ENCODE data around the gene HDAC4. TPM values are rescaled to one million over a fixed set of nuclear protein-coding genes. Genes with fewer than 3 reads are reported as not detected.

Gene HDAC4
- total RNA-seq, 1 donor from 2014 or later = 7.8 TPM

DNA sequence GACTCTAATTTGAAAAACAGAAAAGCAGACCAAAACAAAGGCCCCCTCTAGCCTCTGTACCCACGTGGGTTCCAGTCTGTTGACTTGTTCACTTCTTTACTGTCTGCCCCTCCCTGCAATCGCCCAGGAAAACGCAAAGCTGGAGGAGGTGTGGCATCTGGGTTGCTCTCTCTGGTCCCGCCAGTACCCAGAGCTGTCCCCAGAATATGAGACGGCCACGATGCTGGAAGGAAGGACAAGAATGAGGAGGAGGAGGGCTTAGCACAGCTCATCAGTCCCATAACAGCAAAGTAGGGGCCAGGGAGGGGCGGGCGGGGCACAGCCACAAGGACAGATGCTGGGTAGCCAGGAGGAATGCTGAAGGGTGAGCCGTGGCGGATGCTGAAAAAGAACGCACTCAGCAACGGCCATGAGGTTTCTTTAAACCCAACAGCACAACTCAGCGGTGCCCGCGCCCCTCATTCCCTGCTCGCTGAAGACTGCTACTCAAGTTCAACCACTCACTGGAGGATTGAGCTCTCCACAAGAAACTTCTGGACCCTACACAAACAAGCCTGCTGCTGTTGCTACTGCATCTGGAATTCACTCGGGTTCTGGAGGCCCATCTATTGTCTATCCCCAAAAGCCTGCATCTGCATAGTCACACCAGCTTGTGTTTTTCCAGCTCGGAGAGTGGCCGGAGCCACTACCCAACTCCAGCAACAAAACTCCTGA is 187.7 kb downstream of the HDAC4 start:
- TF ChIP-seq, protein P1, sequence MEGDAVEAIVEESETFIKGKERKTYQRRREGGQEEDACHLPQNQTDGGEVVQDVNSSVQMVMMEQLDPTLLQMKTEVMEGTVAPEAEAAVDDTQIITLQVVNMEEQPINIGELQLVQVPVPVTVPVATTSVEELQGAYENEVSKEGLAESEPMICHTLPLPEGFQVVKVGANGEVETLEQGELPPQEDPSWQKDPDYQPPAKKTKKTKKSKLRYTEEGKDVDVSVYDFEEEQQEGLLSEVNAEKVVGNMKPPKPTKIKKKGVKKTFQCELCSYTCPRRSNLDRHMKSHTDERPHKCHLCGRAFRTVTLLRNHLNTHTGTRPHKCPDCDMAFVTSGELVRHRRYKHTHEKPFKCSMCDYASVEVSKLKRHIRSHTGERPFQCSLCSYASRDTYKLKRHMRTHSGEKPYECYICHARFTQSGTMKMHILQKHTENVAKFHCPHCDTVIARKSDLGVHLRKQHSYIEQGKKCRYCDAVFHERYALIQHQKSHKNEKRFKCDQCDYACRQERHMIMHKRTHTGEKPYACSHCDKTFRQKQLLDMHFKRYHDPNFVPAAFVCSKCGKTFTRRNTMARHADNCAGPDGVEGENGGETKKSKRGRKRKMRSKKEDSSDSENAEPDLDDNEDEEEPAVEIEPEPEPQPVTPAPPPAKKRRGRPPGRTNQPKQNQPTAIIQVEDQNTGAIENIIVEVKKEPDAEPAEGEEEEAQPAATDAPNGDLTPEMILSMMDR (IDR thresholded peaks at IDR 0.05; ENCODE audit: insufficient read depth, low read length, poor library complexity, severe bottlenecking) = no peak
- no peaks in the 10 kb centered on the region for H3K27me3 ChIP-seq (ENCODE audit: control insufficient read depth, insufficient read depth, low read length)
- H3K4me3 ChIP-seq (ENCODE audit: low read depth, low read length) = no peak overlapping the region
- no peaks in the 10 kb centered on the region for H3K36me3 ChIP-seq (ENCODE audit: control insufficient read depth, insufficient read depth, low read length)
- DNase-seq (ENCODE audit: low read depth) = no peak

DNA sequence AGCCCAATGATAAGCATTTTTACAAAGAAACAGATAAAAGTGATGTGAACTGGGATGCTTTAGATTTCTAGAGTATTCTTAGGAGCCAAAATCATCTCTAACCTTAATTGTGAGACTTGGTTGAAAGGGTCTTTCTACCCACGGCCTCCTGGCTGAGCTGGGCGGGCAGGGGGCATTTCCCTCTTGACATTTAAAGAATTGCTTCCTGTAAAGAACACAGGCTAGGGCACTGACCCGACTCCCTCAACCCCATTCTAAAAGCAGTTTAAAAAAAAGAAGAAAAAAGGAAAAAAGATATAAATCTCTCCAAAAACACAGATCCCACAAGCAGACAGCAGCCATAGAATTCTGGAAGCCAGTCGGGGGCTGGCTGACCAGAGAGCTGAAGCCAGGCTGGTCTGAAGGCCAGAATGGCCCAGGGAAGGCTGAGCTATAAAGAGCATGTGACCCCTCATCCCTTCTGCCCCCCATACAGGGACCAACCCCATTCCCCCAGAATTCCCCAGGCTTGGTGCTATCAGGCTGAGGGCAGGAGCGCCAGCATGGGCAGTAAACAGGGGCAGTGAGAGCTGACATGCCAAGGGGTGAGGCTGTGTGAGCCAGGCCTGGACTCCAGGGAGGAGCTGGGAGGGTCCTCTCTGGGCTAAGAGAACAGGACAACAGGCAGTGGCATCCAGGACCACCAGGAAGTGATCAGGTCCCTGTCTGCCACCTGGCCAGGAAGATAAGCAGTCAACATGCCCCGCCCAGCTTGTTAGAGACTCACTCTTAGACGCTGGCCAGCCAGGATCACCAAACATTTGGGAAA is 188.5 kb downstream of the HDAC4 start:
- Histone ChIP-seq H3K36me3 (ENCODE audit: control insufficient read depth, insufficient read depth, low read length) (no peaks in the 10 kb centered on the region), H3K4me3 (ENCODE audit: low read depth, low read length) (no peak overlapping the region), H3K27me3 (ENCODE audit: control insufficient read depth, insufficient read depth, low read length) (no peaks in the 10 kb centered on the region)
- TF ChIP-seq, protein P1 (IDR thresholded peaks at IDR 0.05; ENCODE audit: insufficient read depth, low read length, poor library complexity, severe bottlenecking) = no peak
- no peak for DNase-seq (ENCODE audit: low read depth)

DNA sequence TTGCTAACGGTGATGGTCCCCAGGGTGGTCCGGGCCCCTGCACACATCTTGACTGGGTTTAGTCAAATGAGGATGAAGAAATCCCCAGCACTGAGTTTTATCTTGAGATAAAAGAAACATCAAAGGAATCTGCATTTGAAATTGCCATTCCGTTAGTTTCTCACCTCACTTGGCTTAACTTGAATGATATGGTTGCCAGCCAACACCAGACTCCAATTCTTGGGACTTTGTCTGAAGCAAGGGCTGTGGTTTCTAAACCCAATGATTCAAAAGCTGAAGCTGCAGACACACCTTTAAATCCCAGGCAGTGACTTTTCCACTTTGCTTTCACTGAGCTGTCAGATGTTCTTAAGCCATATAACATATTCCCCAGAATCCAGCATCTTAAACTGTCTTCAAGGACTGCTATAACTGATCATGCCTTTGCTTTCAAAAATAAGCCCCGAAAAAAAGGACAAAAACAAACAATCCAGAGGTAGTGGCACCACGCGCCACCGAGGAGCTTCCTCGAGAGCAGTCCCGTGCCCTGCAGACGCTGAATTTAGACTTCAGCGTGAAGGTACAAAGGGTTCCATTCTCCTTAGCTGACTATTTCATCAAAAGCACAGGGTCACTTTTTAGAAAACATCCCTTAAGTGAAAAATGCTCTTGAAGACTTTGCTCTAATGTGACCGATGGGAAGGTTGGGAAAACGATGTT is 189.3 kb downstream of the HDAC4 start:
- TF ChIP-seq, protein P1 (IDR thresholded peaks at IDR 0.05; ENCODE audit: insufficient read depth, low read length, poor library complexity, severe bottlenecking) = no peak
- no peaks in the 10 kb centered on the region for H3K27me3 ChIP-seq (ENCODE audit: control insufficient read depth, insufficient read depth, low read length)
- DNase-seq (ENCODE audit: low read depth) = no peak
- H3K4me3 ChIP-seq (ENCODE audit: low read depth, low read length) = no peak overlapping the region
- H3K36me3 ChIP-seq (ENCODE audit: control insufficient read depth, insufficient read depth, low read length) = no peaks in the 10 kb centered on the region

DNA sequence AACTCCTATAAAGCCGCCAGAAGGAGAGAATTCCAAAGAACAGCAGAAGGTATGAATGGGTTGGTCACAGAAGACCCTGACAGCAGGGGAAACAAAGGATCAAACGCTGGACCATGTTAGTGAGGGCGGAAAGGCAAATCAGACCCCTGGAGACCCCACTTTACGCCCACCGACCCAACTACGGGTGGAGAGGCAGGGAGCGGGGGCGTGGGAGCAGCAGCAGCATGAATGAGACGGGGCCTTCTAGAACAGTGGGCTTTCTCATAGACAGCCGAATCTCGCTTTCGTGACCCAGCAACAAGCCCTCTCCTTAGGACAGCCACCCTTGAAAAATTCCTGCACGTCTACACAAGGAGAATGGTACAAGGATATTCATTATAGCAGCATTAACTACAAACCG is 191.0 kb downstream of the HDAC4 start:
- no peak overlapping the region for H3K4me3 ChIP-seq (ENCODE audit: low read depth, low read length)
- H3K27me3 ChIP-seq (ENCODE audit: control insufficient read depth, insufficient read depth, low read length) = no peaks in the 10 kb centered on the region
- no peak for DNase-seq (ENCODE audit: low read depth)
- TF ChIP-seq, protein P1 (IDR thresholded peaks at IDR 0.05; ENCODE audit: insufficient read depth, low read length, poor library complexity, severe bottlenecking) = no peak
- no peaks in the 10 kb centered on the region for H3K36me3 ChIP-seq (ENCODE audit: control insufficient read depth, insufficient read depth, low read length)

DNA sequence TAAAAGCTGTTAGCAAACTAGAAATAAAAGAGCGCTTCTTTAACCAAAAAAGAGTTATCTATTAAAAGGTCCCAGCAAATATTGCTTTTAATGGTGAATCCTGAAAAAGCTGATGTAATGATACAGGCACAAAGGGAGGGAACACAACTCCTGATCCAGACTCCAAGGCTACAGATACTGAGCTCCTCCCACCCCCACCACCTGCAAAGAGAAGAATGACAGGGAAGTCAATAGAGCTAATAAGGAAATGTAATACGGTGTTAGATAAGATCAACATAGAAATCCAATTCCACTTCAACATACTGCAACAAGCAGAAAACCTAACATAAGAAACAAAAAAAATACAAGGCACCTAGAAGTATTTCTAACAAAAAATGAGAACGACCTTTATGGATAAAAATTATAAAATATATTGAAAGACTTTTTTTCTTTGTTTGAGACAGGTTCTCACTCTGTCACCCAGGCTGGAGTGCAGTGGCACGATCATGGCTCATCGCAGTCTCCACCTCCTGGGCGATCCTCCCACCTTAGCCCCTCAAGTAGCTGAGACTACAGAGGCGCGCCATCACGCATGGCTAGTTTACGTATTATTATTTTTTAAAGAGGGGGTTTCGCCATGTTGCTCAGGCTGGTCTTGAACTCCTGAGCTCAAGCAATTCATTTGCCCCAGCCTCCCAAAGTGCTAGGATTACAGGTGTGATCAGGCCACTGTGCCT is 192.2 kb downstream of the HDAC4 start:
- TF ChIP-seq, protein P1 (IDR thresholded peaks at IDR 0.05; ENCODE audit: insufficient read depth, low read length, poor library complexity, severe bottlenecking) = no peak
- no peaks in the 10 kb centered on the region for H3K27me3 ChIP-seq (ENCODE audit: control insufficient read depth, insufficient read depth, low read length)
- no peak overlapping the region for H3K4me3 ChIP-seq (ENCODE audit: low read depth, low read length)
- DNase-seq (ENCODE audit: low read depth) = no peak
- H3K36me3 ChIP-seq (ENCODE audit: control insufficient read depth, insufficient read depth, low read length) = no peaks in the 10 kb centered on the region

Data from kidney epithelial cell (primary cell).